Hematopoietic multipotent progenitor cell treated with erythropoietin and hydrocortisone succinate and interleukin-3 and kit ligand, for 8 days (in vitro differentiated cells): Measurements from ENCODE around the gene DBNL.
"Not testable (repeated sequence)": the region's sequence is repeated elsewhere in the genome, so short reads cannot be mapped to it uniquely, and the experiment has no call there.

ENCODE experiments used
- DNase-seq: peaks from one replicate; pipeline ENCODE4 v3.0.0-alpha.2; 2015

Gene DBNL

GRCh38 chr7:44044315-44045225 is at the start of gene DBNL:
Gene DBNL, plus strand, starts transcription at chr7:44044702. Its CDS starts 36 bp downstream, at chr7:44044738.
- DNase-seq, result peak; percentile 89

- DNase-seq, result not testable (repeated sequence)
Observed at GRCh38 chr7:43997532-43997931, 47.0 kb upstream of the DBNL start, which contains the start of gene SPDYE1. Gene SPDYE1, plus strand, starts transcription at chr7:43997897. Its CDS starts 2,053 bp downstream, at chr7:43999950.

GRCh38 chr7:44012081-44012480 is 32.4 kb upstream of the DBNL start:
- DNase-seq, result not testable (repeated sequence)

- DNase-seq, result not testable (repeated sequence)
Observed at GRCh38 chr7:44015090-44015489, 29.4 kb upstream of the DBNL start.

GRCh38 chr7:44018857-44019807 is 25.4 kb upstream of the DBNL start:
- DNase-seq, result peak; percentile 97

GRCh38 chr7:44019825-44020224 is 24.7 kb upstream of the DBNL start:
- DNase-seq, result not testable (repeated sequence)

- DNase-seq, result not testable (repeated sequence)
Observed at GRCh38 chr7:44022069-44022468, 22.4 kb upstream of the DBNL start.

DNA sequence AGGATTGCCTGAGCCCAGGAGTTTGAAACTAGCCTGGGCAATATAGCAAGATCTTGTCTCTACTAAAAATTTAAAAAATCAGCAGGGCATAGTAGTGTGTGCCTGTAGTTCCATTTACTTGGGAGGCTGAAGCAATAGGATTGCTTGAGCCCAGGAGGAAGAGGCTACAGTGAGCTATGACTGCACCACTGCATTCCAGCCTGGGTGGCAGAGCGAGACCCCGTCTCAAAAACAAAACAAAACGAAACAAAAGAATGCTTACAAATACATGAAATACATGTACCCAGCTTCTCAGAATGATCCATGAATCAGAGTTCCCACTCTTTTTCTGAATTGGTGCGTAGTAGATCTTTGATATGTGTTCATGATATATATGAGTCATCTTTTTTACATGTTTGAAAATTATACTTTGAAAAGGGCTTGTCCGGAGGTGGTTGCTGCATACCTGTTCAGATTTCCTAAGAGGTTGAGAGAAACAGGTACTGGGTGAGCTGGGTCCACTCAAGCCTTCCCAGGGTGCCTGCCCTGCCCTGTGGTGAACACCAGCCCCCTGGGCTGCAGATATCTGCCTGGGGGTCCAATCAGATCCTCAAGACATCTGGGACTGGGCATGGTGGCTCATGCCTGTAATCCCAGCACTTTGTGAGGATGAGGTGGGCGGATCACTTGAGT is 21.6 kb upstream of the DBNL start:
- not testable (repeated sequence) for DNase-seq

GRCh38 chr7:44029433-44029832 is 15.1 kb upstream of the DBNL start:
- not testable (repeated sequence) for DNase-seq

DNA sequence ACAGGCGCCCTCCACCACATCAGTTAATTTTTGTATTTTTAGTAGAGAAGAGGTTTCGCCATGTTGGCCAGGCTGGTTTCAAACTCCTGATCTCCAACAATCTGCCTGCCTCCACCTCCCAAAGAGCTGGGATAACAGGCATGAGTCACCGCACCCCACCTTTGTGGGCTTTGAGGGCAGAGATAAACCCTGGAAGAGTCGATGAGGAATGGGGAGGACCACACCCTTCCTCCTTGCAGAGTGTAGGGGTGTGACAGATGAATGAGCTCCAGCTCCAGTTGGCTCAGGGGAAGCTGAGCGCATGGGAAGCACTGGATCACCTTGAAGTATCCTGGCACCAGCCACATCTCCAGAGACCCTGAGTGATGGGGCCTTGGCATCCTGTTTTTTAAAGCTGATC is 14.5 kb upstream of the DBNL start:
- DNase-seq, result not testable (repeated sequence)

- DNase-seq, result not testable (repeated sequence)
Observed at GRCh38 chr7:44031319-44031718, 13.2 kb upstream of the DBNL start.

- DNase-seq, result not testable (repeated sequence)
Observed at GRCh38 chr7:44032031-44032430, 12.5 kb upstream of the DBNL start.

- not testable (repeated sequence) for DNase-seq
Observed at GRCh38 chr7:44033971-44034844, 10.3 kb upstream of the DBNL start.

GRCh38 chr7:44036364-44036763 is 8.1 kb upstream of the DBNL start:
- DNase-seq, result peak; percentile 38

DNA sequence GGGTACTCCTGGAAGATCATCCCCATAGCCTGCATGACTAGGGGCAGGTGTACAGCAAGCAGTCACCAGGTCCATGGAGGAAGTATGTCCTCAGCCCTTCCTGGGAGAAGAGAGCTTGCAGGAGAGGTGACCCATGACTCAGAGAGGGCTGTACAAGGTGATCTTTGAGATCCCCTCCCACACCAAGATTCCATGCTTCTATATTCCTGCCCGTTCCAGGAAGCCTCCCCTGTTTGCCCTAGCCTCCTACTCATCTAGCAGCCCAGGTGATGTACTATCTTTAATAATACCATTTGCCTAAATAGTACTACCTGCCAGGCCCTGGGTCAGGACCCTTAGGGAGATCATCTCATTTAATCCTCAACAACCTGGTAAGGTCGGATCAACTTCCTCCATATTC is 6.6 kb upstream of the DBNL start:
- not testable (repeated sequence) for DNase-seq

- DNase-seq, result not testable (repeated sequence)
Observed at GRCh38 chr7:44038553-44038952, 5.9 kb upstream of the DBNL start.

GRCh38 chr7:44038961-44039558 is 5.4 kb upstream of the DBNL start:
- peak; percentile 83 for DNase-seq

GRCh38 chr7:44039800-44040492 is 4.6 kb upstream of the DBNL start:
- DNase-seq, result not testable (repeated sequence)

DNA sequence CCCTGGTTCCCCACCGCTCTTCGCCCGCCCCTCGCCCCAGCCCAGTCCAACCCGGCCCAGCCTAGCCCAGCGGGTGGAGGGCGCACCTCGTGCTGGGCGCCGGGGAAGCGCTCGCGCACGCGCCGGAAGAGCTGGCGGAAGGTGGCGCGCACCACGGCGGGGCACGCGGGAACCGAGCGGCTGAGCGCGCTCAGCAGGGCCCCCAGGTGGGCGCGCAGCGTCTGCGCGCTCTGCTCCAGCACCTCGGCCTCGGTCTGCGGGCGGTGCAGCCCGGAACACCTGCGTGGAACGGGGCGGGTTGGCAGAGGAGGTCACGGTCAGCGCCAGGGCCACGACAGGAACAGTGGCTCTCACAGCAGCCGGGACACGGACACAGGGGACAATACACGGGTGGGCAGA is 4.0 kb upstream of the DBNL start:
- peak; percentile 41 for DNase-seq

- no peak for DNase-seq
Observed at GRCh38 chr7:44042221-44042620, 2.3 kb upstream of the DBNL start.
